Measurements from ENCODE around the gene ARHGAP10.

The ARHGAP10 gene

GRCh38 chr4:148016063-148016637 lies 284.3 kb downstream of the ARHGAP10 start:
- DNase-seq (ENCODE audit: insufficient read length, low spot score) (no peak), FAIRE-seq (no peak)

DNA sequence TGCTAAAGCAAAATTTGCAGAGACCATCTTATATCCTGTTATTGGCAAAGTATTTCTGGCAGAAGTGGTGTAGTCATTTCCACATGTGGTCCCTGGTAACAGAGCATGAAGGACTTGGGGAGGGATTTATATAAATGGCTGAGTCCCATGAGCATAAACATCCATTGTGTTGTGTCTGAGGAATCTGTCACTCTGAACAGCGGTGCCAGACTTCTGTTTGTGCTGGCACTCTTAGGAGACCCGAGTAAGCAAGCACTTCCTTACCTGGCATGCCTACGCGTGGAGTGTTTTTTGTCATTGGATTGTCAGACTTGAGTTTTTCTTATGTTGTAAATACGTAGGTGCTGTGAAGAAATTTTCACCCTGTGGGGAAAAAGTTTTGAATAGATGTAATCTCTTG lies 285.9 kb downstream of the ARHGAP10 start:
- DNase-seq (ENCODE audit: insufficient read length, low spot score) (no peak), FAIRE-seq (no peak)

- FAIRE-seq = no peak
- no peak for DNase-seq (ENCODE audit: insufficient read length, low spot score)
These were observed 289.8 kb downstream of the ARHGAP10 start for GRCh38 chr4:148021686-148022085.

DNA sequence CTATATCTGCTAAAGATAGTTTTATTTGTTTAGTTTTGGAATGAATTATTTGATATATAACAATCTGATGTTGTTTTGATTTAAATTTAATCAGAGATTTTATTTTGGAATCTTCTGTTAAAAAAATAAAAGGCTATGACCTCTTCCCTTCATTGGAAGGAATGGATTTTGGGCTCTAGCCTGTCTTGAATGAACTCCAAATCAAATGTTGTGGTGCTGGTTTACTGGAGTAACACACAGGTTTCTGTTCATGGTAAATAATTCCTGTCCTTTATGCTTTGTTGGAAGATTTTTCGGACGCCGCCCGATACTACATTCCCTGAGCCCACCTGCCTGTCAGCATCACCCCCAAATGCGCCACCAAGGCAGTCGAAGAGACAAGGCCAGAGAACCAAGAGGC lies 291.1 kb downstream of the ARHGAP10 start:
- DNase-seq (ENCODE audit: insufficient read length, low spot score) = no peak
- FAIRE-seq = no peak

DNA sequence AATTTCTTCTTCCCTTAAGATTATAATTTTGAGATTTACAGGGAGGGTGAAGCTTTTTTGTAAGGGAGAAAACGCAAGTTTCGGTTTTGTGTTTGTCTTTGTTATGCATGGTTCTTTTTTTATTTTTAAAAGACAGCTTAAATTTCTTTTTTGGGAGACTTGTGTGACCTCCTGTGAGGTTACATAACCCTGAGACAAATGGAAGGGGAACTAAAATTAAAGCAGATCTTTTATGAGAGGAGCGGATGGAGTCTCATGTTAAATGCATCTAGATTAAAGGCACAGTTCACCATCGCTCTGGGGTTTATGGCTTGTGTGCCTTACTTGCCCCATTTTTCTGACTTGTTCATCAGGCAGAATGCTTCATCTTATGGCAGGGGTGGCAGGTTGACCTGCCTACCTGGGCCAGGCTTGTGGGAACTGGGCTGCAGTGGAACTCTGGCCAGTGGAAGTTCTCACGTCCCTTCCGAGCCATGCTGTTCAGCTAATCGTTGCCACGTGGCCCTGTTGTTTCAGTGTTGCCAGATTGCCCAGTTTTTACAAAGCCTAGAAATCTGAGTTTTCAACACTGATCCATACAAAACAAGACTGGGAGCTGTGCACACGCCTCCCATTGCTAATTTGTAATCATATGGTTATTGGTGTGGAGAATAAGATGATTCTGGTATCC lies 291.8 kb downstream of the ARHGAP10 start:
- DNase-seq (ENCODE audit: insufficient read length, low spot score) (no peak), FAIRE-seq (no peak)

DNA sequence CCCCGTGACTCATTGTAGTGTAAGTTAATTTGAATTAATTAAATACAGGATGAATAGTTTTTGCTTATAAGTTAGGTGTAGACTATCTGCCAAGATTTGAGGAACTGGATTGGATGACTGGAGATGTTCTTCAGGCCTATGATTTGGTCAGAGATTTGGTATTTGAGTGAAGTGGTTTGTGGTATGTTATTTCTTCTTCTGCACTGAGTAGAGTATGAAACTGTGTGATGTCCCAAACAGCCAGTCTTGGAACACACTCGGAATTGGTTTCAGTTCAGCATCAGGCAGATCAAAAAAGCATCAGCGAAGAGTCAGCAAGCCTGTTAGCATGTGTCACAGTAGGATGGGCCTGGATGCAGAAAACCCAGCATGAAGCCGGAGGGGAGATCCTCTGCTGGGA lies 294.1 kb downstream of the ARHGAP10 start:
- no peak for FAIRE-seq
- no peak for DNase-seq (ENCODE audit: insufficient read length, low spot score)

DNA sequence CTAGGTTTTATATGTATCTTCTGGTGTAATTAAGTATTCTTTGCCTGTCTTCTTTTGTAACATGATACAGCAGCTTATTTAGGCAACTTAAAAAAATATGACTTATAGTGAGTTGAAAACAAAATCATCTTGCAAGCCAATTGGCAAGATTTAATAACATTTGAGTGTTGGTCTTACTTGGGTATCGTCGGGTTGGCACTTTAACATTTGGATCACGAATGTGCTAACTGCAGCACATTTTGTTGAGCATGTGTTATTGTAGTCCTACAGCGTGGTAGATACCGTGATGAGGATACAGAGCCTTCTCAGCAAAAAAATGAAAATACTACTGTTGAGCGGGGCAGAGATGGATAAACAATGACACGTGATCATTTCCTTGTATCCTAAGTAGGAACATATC lies 295.3 kb downstream of the ARHGAP10 start:
- DNase-seq (ENCODE audit: insufficient read length, low spot score) (no peak), FAIRE-seq (no peak)

DNA sequence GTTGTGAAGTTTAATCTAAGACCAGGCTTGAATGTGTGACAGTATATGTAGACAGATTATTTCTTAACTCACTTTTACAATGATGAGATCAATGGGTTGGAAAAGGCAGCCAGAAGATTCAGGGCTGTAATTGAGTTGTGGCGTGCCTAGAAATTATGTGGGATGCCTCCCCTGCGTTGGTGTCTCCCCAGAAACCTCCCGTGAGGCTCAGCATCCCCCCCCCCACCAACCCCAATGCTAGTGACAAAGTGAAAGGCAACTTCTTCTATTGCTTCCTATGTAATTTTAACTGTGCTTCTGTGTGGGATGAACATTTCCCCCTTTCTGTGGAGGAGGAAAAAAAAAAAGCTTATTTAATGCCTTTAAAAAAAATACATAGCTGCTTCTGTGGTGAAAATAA lies 297.9 kb downstream of the ARHGAP10 start:
- FAIRE-seq = no peak
- DNase-seq (ENCODE audit: insufficient read length, low spot score) = no peak

- FAIRE-seq (peak; percentile 21), DNase-seq (ENCODE audit: insufficient read length, low spot score) (no peak)
These were observed 298.4 kb downstream of the ARHGAP10 start for GRCh38 chr4:148030193-148030873.

DNA sequence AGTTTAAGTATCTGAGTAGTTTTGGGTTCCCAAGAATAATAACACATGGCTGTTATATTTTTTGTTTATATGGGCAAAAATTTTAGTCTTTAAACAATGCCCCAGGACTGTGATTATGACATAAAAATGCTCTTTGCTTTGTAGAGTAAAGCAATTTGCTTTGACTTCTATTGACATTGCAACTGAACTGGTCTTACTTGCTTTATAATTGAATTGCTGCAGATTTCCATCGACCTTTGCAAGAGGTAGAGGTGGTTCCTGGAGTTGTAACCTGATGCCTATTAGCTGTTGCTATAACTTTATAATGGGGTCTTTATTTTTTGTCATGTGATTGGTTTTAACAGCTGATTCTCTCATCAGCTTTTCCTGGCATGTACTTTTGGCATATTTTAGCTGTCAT lies 302.9 kb downstream of the ARHGAP10 start:
- FAIRE-seq (no peak), DNase-seq (ENCODE audit: insufficient read length, low spot score) (no peak)

- no peak for DNase-seq (ENCODE audit: insufficient read length, low spot score)
- peak; percentile 40 for FAIRE-seq
These were observed 309.9 kb downstream of the ARHGAP10 start for GRCh38 chr4:148041606-148042329.

DNA sequence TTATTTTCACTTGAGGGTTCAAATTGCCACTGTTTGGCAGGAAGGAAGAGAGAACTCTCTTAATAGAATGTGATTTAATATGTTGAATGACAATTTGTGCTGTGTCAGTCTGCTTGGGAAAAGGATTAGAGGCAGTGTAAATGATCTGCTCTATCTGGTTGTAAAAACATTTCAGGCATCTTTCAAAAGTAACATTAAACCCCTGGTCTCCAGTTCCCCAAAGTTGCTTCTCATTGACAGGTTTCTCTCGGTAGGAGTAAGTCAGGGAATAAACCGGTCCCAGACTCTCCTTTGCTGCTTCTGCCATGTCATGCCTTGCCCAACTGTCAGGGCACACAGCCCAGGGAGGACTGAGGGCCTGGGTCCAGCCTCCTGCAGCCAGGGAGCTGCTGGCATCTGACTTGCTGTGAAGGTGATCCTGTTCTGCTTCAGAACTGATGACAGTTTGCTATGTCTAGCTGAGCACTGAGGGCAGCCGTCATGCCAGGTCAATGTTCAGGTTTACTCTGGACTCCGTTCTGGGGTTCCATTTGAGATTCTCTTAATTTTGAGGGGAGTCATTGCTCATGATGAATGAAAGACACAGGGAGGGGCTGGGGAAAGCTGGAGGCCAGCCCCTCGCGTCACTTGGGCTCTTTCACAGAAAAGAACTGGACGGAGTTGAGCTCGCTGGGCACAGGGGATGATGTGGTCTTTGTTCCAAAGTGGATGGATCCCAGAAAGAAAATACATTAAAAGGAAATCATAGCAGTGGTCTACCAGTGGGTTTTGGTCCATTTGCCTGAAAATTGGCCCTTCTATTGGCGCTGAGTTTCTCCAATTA lies 312.4 kb downstream of the ARHGAP10 start:
- DNase-seq (ENCODE audit: insufficient read length, low spot score) (no peak), FAIRE-seq (no peak)

- FAIRE-seq = peak; percentile 92
- DNase-seq (ENCODE audit: insufficient read length, low spot score) = peak; percentile 37
These were observed 313.0 kb downstream of the ARHGAP10 start for GRCh38 chr4:148044912-148045352.

DNA sequence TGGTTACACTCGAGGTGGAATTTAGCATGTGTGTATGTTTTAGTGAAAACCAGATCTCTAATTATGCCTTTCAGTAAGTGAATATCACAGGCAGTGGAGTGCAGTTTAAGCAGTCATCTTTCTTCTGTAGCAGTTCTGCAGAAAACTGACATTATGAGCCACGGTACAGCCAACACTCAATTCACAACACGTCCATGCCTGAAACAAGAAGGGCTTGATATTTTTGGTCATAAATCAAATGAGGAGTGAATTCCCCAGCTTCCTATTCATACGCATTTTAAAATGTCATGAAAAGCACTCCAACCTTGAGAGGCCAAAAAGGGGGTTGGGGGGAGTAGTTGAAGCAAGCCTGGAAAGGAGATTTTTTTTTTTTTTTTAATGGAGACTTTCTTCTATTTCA lies 316.7 kb downstream of the ARHGAP10 start:
- no peak for FAIRE-seq
- no peak for DNase-seq (ENCODE audit: insufficient read length, low spot score)

DNA sequence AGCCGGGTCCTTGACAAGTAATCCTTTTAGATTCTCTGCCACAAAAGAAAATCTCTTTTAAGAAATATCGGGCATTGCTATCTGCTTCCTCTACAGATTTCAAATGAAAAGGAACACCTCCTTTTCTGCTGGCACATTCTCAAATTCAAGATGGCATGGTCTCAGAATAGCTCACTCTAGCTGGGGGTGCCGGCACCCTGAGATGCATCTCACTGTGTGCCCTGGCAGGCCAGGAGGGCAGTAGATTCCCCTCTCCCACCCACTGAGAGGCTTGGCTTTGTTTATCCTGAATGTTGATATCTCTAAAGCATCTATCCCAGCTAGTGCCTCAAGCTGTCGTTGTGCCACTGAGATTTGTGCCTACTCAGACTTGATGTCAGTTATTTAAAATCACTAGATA lies 319.5 kb downstream of the ARHGAP10 start:
- DNase-seq (ENCODE audit: insufficient read length, low spot score) (no peak), FAIRE-seq (no peak)

- DNase-seq (ENCODE audit: insufficient read length, low spot score) = no peak
- FAIRE-seq = no peak
These were observed 320.6 kb downstream of the ARHGAP10 start for GRCh38 chr4:148052448-148052847.

GRCh38 chr4:148053298-148054003 lies 321.6 kb downstream of the ARHGAP10 start:
- FAIRE-seq (peak; percentile 63), DNase-seq (ENCODE audit: insufficient read length, low spot score) (no peak)

GRCh38 chr4:148054275-148054674 lies 322.4 kb downstream of the ARHGAP10 start:
- no peak for DNase-seq (ENCODE audit: insufficient read length, low spot score)
- peak; percentile 81 for FAIRE-seq

- DNase-seq (ENCODE audit: insufficient read length, low spot score) = no peak
- FAIRE-seq = peak; percentile 64
These were observed 324.0 kb downstream of the ARHGAP10 start for GRCh38 chr4:148055844-148056243.

- DNase-seq (ENCODE audit: insufficient read length, low spot score) (peak; percentile 33), FAIRE-seq (peak; percentile 99)
These were observed 325.0 kb downstream of the ARHGAP10 start for GRCh38 chr4:148056879-148057278.

All from GM19239 (cell line).